HG03342 (cell line): ENCODE measurements around the gene MGMT.

Experiments used
- ATAC-seq: cut with Tn5 transposase; IDR thresholded peaks from one replicate; pipeline ENCODE4 v1.9.1; 2021; ENCODE audit warnings: mild to moderate bottlenecking, moderate library complexity; ENCODE audit not compliant: unreplicated experiment

The MGMT gene

DNA sequence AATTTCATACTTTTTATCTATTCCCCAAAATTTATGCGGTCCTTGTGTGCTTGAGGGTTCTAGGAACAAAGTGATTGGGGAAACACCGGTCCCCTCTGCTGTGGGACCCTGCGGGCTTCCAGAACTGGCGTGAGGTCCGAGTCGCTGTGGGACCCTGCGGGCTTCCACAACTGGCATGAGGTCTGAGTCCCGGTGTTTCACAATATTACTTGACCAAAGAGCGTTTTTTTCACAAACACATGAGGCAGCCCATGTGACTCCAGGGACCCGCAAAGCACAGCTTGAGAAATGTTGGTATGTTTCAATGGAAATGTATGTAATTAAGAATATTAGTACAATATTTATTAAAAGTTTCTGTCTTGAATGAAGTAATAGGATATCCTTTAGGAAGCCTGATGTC lies 212.2 kb downstream of the MGMT start:
- no peak for ATAC-seq

DNA sequence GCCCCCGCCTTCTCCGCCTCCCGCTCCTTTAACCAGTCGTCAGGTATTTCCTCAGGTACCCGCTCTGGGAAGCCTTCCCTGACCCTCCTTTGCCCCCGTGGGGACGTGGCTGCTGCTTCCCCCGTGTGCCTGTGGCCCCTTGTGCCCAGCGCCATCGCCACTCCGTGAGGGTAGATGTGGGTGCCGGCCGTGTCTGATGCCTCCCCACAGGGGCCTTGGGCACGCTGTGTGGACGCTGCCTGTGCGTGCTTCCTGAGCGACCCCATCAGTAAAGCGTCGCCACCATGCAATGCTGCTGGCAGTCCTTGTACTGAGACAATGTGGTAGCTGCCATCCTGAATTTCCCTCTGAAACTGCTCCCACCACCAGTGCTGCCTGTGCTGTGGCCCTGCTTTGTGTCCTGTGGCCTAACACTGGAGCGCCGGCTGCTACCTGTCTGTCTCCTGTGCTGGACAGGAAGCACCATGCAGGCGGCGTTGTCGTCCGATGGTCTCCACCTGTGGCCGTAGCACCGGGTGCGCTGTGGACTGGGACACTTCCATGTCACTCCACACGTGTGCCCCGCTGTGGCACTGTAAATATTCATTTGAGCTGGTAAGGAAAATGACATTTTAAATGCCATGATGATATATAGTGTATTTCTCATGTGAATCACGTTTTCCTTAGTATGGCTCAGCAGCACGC lies 213.8 kb downstream of the MGMT start:
- ATAC-seq: no peak

DNA sequence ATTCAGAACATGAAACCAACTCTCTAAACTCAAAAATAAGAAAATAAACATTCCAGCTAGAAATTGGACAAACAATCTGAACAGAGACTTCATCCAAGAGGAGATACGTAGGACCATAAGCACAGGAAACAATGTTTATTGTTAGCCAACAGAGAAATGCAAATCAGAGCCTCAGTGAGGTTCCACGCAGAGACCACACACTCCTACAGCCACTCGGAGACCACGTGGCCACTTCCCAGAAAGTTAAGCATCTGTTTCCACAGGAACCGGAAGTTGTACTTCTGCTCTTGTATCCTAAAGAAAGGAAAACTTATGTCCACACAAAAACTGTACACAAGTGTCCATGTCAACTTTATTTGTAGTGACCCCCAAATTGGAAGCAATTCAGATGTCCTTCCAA lies 214.8 kb downstream of the MGMT start:
- ATAC-seq: no peak

DNA sequence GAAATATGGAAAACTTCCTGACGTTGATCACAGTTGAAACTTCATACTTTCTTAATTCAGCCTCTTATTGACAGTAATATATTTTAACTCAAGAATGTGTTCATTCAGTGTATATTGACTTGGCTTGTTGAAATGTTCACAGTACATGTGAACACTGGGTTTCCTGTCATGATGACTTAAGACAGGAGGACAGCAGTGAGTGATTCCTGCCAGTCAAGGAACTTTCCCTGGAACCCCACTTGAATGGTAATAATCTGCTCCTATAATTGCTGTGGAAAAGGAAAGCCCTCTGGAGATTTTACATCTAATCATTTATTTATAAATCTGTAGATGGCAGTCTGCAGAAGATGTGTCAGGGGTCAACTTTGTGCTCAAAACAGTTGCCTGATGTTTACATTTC lies 216.5 kb downstream of the MGMT start:
- no peak for ATAC-seq

DNA sequence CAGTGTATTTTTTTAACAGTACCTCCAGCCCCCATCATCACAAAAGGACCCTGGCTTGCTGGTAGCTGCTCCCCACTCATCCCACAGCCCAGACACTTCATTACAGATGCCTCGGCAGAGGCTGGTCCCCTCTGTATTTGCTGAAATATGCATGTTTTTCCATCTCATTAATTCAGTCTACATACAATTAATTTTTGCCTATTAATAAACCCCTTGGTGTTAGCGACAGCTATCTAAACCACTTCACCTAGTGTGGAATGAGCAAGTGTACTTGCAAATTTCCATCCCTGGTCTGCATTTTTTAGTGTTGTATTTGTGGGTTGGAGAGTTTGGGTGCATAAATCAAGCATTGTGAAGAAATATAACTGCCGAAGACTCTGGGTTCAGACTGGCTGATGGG lies 216.9 kb downstream of the MGMT start:
- ATAC-seq: no peak

DNA sequence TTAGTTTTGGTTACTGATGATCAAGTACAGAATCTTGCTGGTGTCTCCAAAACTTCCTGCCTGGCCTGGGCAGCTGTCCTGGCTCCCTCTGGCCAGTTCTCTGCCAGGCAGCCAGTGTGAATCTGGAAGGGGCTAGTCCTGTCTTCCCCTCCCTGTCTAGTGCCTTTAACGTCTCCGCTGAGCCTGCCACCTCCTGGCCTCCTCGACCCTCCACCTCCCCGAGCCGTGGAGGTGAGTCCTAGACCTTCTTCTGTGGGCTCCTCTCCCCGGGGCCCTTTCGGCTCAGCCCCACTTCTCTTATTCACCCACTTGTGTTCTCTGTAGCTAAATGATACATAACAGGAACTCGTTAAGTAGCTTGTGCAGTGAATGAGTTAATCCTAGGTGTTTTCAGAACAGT lies 218.2 kb downstream of the MGMT start:
- no peak for ATAC-seq

DNA sequence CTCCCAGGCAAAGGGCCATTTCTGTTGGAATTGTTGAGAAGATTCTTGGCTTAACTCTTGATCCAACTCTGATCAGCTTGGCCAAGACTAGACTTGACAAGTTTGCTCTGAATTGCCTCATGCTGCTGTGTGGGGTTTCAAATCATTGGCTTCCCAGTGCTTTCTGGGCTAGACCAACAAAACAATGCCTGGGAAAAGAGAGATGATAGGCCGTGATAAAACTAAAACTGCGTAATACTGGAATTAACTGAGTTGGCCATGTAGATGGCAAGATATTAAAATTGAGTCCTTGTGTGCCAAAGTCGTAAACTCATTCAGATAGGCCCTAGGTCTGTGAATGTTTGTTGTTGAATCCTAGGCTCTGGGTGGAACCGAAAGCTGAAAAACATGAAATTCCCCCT lies 222.6 kb downstream of the MGMT start:
- no peak for ATAC-seq

DNA sequence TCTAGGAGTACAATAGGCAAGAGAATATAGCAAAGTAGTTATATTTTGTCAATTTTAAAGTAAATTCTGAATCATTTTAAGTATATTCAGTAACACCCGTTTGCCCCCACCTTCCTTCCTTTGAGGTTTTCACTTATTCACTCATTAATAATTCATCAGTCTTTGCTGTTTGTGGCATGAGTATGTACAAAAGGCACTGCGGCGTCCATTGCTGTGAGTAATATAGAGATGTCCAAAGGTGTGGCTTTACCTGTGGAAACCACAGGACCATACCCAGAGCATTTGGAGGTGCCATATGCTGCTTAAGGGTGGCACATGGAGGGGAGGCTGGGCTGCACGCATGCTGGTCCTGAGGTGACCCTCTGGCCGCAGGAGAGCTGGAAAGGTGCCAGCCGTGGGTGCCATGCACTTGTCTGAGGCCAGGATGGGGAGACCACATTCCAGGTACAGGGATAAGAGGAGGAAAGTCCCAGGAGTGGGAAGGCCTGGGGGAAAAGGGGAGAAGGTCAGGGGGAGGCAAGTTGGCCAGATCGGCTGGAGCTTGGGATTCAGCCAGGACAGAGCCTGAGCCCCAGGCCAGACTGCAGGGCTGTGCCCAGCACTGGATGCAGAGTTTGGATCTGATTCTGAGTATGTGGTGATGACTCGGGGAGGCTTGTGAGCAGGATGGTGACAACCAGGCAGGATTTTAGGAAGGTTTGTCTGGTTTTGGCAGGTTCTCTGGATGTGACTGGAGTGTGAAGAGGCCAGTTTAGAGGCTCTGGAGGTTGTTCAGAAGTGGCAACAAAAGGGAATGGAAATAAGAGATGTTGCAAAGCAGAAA lies 223.4 kb downstream of the MGMT start:
- ATAC-seq: no peak

DNA sequence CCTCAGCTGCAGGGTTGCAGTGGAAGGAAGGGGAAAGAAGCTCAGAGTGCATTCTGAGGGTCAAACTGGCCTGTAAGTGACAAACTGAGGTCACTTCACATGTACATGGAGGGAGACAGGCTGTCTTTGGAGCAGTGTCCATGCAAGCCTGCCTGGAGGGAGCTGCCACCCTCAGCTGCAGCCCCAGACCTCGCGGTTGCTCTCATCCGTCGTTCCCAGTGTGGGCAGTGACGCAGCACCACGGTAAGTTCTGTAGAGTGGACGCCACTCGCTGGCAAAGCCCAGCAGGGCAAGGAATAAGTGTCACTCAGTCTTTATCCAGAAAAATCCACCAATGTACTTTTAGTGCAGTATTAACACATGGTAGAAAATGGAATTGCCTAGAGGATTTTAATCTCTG lies 225.7 kb downstream of the MGMT start:
- no peak for ATAC-seq

DNA sequence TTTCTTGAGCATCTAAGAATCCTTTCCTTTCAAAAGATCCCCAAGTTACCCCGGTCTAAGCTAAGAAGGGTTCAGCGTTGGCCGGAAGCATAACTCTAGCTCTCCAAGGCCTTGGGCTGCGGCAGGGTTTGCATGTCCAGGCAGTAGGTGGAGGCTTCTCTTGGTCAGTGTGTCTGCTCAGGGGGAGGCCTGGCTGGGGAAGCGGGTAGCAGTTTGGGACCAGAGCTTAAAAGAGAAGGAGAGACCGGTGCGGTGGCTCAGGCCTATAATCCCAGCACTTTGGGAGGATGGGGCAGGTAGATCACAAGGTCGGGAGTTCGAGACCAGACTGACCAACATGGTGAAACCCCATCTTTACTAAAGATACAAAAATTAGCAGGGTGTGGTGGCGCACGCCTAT lies 226.3 kb downstream of the MGMT start:
- ATAC-seq: no peak

DNA sequence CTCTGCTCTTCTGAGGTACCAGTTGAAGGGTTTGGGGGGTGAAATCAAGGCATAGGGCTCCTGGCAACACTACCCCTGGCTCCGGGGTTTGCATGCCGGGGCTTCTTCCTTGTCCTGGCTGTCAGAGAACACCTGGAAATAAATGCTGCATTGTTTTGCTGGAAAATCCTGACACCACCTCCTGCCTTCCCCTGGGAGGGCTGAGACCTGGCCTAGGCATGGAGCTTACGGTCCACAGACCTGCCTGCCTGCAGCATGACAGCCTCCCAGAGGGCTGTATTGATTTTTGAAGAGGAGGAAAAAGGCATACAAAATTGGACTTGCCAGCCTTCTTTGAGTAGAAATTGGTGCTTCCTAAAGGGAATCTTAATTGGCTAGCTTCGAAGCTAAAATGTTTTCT lies 227.1 kb downstream of the MGMT start:
- no peak for ATAC-seq

DNA sequence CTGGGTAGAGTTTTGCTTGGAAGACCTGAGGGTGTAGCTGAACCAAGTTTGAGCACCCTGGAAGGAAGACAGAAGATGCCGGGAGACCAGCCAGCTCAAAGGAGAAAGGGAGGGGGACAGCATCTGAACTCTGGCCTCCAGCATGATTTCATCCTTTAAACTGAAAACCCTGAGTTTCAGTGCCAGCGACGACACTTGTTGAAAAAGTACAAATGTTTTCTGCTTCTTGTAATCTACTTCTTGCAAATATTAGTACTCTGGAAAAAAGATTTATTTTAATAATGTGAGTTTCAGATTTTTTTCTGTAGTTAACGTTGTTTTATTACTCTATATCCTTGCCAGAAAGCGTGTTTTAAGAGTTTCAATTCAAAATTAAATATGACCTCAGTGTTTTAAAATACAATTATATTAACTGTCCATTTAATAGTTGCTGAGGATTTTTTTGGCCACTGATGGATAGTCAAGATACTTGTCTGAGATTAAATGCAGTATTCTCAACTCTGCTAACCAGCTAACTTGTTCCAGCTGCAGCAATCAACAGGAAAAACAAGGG lies 227.7 kb downstream of the MGMT start:
- no peak for ATAC-seq

DNA sequence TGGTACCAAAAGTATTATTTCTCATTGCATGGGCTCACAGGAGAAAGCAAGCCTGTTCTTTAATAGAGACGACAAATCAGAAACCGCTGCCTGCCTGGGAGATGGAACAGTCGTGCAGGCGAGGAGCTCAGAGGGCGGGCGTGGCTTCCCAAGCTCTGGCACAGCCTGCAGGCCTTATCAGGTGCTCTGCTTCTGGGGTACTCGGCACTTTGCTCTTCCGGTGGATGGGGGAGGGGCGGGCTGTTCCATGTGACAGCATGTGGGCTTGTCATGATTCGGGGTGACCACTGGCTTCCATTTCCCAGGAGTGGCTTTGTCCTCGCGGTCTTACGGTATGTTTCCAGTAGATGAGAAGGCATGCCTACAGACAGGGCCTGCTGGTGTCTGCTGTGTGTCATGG lies 228.6 kb downstream of the MGMT start:
- ATAC-seq: no peak

DNA sequence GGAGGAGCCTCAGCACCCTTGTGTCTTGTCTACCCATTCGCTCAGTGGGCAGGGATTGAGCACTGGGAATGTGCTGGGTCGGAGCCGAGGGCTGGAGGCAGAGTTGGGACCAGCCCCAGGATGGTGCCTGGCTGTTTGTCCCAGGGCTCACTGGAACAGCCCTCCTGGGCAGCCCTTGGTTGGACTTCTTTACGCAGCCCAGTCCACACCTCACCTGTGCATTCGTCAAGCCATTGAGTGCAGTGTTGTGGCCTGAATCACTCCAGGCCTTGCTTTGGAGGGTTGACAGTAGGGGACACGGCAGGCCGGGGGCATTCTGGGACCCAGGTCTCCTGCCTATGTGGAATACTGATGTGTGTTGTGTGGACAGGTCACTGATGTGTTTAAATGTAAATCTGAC lies 229.6 kb downstream of the MGMT start:
- no peak for ATAC-seq

DNA sequence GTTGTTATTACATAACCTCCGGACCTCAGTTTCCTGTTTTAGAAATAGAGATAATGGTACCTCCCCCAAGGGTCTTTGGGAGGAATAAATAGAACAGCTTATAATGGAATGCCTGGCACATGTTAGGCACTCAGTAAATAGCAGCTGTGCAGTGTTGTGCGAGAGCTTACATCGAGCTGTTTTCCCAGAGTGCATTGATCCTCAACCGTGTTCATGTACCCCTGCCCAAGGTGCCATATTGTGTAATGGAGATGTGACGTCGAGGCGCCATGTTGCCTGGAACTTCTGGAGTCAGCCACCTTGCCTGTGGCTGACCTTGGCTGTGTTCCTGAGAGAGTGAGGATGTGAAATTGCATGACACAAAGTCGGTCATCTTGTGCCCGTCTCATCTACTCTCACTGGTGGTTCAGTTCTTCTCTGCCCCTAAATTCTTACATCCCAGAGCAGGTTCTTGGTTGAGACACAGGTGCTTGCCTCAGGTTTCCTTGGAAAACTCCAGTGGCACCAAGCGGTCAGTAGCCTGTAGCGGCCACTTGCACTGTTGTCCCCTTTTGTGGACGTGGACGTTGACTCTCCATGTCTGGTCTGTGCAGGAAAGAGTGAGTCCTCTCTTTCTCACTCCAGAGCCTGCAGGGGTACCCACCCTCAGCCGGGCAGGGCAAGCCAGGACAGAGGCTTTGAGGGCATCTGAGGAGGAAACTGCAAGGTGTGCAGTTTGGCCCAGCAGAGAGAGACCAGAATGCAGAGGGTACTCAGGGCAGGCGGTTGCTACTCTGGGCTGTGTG lies 230.6 kb downstream of the MGMT start:
- ATAC-seq: no peak

DNA sequence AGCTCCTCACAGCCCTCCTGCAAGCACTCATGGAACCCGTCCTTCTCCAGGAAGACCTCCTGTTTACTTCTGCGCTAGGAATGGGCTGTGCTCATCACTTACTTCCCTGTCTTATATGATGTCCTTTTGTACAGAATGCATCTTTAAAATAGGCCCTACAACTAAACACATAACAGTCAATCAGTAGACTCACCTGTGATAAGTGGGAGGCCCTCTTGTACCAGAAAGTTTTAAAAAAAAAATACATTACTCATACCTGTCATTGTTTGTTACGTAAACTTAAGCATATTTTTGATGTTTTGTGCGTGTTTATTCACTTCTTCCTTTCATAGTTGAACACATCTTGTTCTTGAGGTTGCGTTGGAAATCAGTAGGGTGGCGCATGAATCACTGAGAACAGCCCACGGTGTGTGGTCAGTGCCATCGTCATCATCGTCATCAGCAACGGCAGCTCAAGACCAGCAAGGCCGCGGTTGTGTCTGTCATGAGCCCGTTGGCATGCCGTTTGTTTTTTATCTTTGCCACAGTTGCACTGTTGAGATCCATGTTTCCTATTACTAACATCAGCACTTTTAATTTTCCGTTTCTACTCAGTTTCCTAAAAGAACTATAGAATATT lies 232.8 kb downstream of the MGMT start:
- no peak for ATAC-seq

DNA sequence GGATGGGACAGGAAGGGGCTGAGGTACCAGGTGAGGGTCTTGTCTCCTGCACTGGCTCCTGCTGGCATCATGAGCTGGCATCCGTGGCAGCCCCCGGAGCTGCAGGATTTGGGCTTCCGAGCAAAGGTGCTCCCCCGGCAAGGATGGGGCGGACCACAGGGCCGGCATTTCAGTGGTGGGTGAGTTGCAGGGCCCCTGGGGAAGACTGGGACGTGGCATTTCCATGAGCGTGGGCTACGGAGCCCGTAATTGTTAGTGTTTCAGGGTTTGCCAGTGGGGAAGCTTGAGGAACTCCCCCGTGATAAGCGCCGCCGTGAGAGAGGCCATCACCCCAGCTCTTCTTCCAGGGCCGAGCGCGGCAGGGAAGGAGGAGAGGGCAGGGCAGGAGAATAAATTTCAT lies 235.6 kb downstream of the MGMT start:
- ATAC-seq: no peak

DNA sequence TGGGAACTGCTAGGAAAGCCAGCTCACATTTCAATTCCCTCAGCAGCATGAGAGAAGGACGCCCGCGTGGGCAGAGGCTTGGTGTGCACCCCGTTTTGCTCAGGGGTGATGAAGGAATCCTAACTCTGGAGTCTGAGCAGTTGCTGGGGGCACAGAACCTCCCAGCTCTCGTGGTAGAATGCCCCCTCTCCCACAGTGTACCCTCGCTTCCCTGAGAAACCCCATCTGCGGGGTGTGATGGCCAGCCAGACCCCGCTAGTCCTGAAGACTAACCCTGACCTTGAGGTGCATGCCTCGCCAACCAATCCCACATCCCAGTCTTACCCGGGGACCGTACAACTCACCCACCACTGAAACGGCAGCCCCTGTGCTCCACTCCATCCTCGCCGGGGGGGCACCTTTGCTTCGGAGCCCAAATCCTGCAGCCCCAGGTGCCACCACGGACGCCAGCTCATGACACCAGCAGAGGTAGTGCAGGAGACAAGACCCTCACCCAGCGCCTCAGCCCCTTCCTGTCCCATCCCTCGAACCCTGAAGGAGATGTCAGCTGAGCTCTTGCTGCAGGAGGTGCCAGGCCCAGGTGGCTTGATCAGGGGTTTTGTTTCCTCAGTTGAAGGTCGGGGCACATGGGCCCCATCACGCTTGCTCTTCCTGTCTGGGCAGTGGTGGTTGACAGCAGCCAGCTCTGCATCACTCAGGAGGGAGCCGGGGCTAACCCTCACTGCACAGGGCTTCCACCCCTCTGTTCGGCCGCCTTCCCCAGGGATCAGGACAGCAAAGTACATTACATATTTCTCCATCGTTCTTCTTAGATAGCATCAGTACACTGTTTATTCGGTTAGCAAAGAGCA lies 236.5 kb downstream of the MGMT start:
- no peak for ATAC-seq

DNA sequence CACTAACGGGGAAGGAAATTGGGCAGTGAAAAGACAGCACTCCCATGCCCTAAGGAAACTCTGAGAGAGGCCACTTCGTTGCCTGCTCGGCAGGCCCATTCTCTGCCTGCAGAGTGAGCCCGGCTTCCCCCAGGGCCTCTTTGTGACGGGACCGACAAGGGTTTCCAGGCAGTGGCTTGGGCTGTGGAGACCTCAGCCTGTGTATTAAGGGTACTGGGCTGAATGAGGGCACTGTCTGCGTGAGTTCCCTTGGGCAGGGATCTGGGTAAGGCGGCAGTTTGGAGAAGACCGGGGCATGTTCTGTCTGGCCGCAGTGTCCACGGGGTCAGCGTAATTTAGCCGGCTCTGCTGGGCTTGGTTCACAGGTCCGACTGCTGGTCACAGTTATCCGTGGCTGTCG lies 237.2 kb downstream of the MGMT start:
- no peak for ATAC-seq
